ENCODE measurements around the gene NEU3. TPM values are rescaled to one million over a fixed set of nuclear protein-coding genes. Genes with fewer than 3 reads are reported as not detected.

Gene NEU3, protein sequence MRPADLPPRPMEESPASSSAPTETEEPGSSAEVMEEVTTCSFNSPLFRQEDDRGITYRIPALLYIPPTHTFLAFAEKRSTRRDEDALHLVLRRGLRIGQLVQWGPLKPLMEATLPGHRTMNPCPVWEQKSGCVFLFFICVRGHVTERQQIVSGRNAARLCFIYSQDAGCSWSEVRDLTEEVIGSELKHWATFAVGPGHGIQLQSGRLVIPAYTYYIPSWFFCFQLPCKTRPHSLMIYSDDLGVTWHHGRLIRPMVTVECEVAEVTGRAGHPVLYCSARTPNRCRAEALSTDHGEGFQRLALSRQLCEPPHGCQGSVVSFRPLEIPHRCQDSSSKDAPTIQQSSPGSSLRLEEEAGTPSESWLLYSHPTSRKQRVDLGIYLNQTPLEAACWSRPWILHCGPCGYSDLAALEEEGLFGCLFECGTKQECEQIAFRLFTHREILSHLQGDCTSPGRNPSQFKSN
- total RNA-seq = 10 to 100 TPM in 1 of 4 donors, 1 to 10 TPM in 3; 2.6 to 11.7 (median 3.9) TPM

DNA sequence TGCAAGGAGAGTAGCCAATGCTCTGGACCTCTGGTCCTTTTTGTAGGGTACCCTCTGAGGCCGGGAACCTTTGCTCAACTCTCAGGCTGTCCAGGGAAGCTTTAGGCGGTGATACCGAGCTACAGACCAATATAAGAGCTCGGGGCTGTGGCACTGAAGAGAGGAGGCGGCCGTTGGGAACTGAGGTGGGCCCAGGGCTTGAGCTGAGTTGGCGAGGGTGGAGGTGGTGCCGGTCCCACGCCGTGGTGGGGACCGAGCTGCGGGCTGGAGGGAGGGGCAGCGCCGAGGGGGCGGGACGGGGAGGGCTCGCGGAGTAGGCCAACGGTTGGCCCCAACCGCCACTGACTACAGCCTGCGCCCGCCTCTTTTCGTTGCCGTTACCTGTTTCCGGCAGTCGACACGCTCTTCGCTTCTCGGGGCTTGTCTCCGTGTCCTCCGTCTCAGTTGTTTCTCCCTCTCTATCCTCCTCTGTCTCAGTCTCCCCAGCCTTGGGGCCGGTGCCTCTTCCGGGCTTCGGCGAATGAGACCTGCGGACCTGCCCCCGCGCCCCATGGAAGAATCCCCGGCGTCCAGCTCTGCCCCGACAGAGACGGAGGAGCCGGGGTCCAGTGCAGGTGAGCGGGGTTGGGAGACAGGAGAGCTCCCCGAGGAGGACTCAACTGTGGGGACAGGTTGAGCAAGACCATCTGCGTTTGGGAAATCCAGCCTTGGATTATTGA, at the start of gene NEU3:
NEU3 (plus strand) TSS at position 393 of the 719 bp plus-strand sequence; CDS start at position 521, 128 bp downstream.
- no peaks in the 10 kb centered on the region for H3K36me3 ChIP-seq
- H3K9me3 ChIP-seq = no peaks in the 10 kb centered on the region
- TF ChIP-seq EP300 (IDR thresholded peaks at IDR 0.05; ENCODE audit: low read depth) = no peak
- TF ChIP-seq POLR2AphosphoS5 (IDR thresholded peaks at IDR 0.05) = peak; percentile 47 to 84 (median 81)
- peak; percentile 51 for TF ChIP-seq POLR2A (IDR thresholded peaks at IDR 0.05)
- peak within 1 kb of the TSS; percentile 75 to 79 (median 78) for H3K27ac ChIP-seq
- intact Hi-C loops (cut with DNase I; ENCODE audit: low total_unique reads) = no loop called here
- no peaks in the 10 kb centered on the region for H3K27me3 ChIP-seq
- peak within 1 kb of the TSS; percentile 62 to 72 (median 66) for H3K4me3 ChIP-seq
- 0 to 1% methylated on average over 1 to 42 of the region's 46 CpGs for WGBS, 2 donors (ENCODE audit: low coverage in 1 of 2)
- peak; percentile 88 for DNase-seq
- in situ Hi-C loops (cut with MboI; ENCODE audit: low pct_ligation_motif_present in 1 of 4, low pct_unique_long_range_greater_than_20kb in 1 of 4, low sequenced_read_pairs in 3 of 4) = no loop called here
- peaks cover 0 to 19% (median 5%) of the 10 kb centered on the region in 4 donors for H3K4me1 ChIP-seq

DNA sequence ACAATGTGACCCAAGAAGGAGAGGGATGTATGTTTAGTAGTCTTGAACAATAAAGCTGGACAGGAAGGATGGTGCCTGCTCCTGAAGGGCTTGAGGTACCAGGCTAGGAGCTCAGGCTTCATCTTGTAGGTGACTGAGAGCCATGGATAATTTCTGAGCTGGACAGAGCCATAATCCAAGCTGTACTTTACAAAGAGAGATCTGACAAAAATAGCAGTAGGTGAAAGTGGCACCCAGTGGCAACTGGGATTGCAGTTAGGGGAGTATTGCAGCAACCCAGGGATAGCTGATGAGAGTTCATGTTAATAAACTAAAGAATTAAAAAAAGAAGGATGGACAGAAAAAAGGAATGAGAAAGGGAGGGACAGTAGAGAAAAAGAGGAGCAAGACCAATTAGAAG, 47.2 kb upstream of the NEU3 start:
- in situ Hi-C loops (cut with MboI; ENCODE audit: low pct_ligation_motif_present in 1 of 4, low pct_unique_long_range_greater_than_20kb in 1 of 4, low sequenced_read_pairs in 3 of 4) = loop anchor here in 3 of 4 donors (25.0 kb wide), 1 partner anchor 296 kb away; the partner anchor contains the start of gene TPBGL (in 3 of the 3)
- TF ChIP-seq POLR2AphosphoS5 (IDR thresholded peaks at IDR 0.05) (no peak), EP300 (IDR thresholded peaks at IDR 0.05; ENCODE audit: low read depth) (no peak), POLR2A (IDR thresholded peaks at IDR 0.05) (no peak)
- TF ChIP-seq, protein P1, sequence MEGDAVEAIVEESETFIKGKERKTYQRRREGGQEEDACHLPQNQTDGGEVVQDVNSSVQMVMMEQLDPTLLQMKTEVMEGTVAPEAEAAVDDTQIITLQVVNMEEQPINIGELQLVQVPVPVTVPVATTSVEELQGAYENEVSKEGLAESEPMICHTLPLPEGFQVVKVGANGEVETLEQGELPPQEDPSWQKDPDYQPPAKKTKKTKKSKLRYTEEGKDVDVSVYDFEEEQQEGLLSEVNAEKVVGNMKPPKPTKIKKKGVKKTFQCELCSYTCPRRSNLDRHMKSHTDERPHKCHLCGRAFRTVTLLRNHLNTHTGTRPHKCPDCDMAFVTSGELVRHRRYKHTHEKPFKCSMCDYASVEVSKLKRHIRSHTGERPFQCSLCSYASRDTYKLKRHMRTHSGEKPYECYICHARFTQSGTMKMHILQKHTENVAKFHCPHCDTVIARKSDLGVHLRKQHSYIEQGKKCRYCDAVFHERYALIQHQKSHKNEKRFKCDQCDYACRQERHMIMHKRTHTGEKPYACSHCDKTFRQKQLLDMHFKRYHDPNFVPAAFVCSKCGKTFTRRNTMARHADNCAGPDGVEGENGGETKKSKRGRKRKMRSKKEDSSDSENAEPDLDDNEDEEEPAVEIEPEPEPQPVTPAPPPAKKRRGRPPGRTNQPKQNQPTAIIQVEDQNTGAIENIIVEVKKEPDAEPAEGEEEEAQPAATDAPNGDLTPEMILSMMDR (IDR thresholded peaks at IDR 0.05) = no peak

DNA sequence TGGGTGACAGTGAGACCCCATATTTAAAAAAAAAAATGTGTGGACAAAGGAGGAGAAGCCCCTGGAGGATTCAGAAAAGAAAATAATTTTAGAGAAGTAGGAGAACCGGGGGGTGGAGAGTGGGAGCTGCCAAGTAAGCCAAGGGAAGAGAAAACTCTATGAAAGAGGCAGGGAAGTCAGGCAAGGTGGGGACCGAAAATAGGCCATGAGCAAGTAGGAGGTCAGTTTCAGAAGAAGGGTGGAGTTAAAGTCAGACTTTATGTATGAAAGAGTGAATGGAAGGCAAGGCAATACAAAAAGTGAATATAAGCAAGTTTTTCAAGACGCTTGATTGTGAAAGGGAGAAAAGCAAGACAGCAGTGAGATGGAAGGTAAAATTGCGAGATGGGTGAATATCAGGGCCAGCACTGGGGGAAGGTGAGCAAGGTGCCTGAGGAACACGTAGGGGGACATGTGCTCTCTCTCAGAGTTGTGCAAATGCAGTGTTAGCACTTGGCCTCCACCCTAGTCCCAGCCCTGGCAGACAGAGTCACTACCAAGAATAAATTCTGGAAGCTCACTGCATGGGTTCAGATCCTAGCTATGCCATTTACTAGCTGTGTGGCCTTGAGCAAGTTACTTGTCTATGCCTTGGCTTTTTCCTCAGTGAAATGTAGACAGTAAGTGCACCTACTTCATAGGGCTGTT, 46.5 kb upstream of the NEU3 start:
- intact Hi-C loops (cut with DNase I; ENCODE audit: low total_unique reads) (no loop called here), in situ Hi-C loops (cut with MboI; ENCODE audit: low pct_ligation_motif_present in 1 of 4, low pct_unique_long_range_greater_than_20kb in 1 of 4, low sequenced_read_pairs in 3 of 4) (loop anchor here in 3 of 4 donors (25.0 kb wide), 1 partner anchor 295 kb away; the partner anchor contains the start of gene TPBGL (in 3 of the 3))
- DNase-seq = no peak
- Histone ChIP-seq H3K9me3 (no peaks in the 10 kb centered on the region), H3K4me1 (no peaks in the 10 kb centered on the region), H3K36me3 (peaks cover 0 to 11% (median 0%) of the 10 kb centered on the region in 4 donors), H3K27ac (no peak overlapping the region), H3K4me3 (no peak overlapping the region), H3K27me3 (no peaks in the 10 kb centered on the region)
- no peak for TF ChIP-seq POLR2AphosphoS5 (IDR thresholded peaks at IDR 0.05)
- TF ChIP-seq, protein P1 (IDR thresholded peaks at IDR 0.05) = no peak
- no peak for TF ChIP-seq EP300 (IDR thresholded peaks at IDR 0.05; ENCODE audit: low read depth)
- TF ChIP-seq POLR2A (IDR thresholded peaks at IDR 0.05) = no peak
- WGBS, 2 donors (ENCODE audit: low coverage in 1 of 2) = 80 to 88% methylated on average over 5 of the region's 5 CpGs

More for the DNA sequence above, 47.2 kb upstream of the NEU3 start:
- Histone ChIP-seq H3K4me3 (no peak overlapping the region), H3K36me3 (peaks cover 0 to 18% (median 0%) of the 10 kb centered on the region in 4 donors), H3K27me3 (no peaks in the 10 kb centered on the region), H3K9me3 (no peaks in the 10 kb centered on the region), H3K27ac (no peak overlapping the region), H3K4me1 (no peaks in the 10 kb centered on the region)
- intact Hi-C loops (cut with DNase I; ENCODE audit: low total_unique reads) = no loop called here
- DNase-seq = no peak

DNA sequence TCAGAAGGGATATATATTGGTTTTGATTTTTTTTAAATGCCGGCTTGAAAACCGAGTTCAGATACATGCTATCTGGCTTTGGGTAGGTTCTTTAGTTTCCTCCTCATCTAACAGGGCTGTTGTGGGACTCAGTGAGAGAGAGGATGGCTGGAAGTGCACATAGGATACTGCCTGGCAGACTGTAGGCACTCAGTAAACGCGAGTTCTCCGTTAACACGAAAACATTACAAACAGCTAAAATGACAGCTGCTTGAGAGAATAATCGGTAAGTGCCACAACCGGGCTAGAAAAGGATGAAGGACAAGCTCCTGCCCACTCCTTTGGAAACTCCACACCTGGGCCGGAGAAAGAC, 40.2 kb upstream of the NEU3 start:
- 2 to 9% methylated on average over 5 to 9 of the region's 9 CpGs for WGBS, 2 donors (ENCODE audit: low coverage in 1 of 2)
- H3K36me3 ChIP-seq = no peaks in the 10 kb centered on the region
- peak overlapping the region; percentile 72 to 97 (median 86) for H3K4me3 ChIP-seq
- H3K9me3 ChIP-seq = no peaks in the 10 kb centered on the region
- no peak for TF ChIP-seq POLR2A (IDR thresholded peaks at IDR 0.05)
- TF ChIP-seq EP300 (IDR thresholded peaks at IDR 0.05; ENCODE audit: low read depth) = no peak
- no peak for TF ChIP-seq POLR2AphosphoS5 (IDR thresholded peaks at IDR 0.05)
- TF ChIP-seq, protein P1 (IDR thresholded peaks at IDR 0.05) = no peak
- H3K4me1 ChIP-seq = peaks cover 9 to 48% (median 23%) of the 10 kb centered on the region in 4 donors
- H3K27me3 ChIP-seq = no peaks in the 10 kb centered on the region
- in situ Hi-C loops (cut with MboI; ENCODE audit: low pct_ligation_motif_present in 1 of 4, low pct_unique_long_range_greater_than_20kb in 1 of 4, low sequenced_read_pairs in 3 of 4) (loop anchor here in 3 of 4 donors (25.0 kb wide), 1 partner anchor 289 kb away; the partner anchor contains the start of gene TPBGL (in 3 of the 3)), intact Hi-C loops (cut with DNase I; ENCODE audit: low total_unique reads) (no loop called here)
- no peak for DNase-seq
- peak overlapping the region; percentile 84 to 89 (median 86) for H3K27ac ChIP-seq

All from transverse colon (tissue), 4 donors.